ENCODE data around the gene NAA80. TPM values are rescaled to one million over a fixed set of nuclear protein-coding genes. Genes with fewer than 3 reads are reported as not detected.

The NAA80 gene
- total RNA-seq, 1 donor from 2014 or later = 9.4 TPM

GRCh38 chr3:50271314-50271936 is 27.8 kb downstream of the NAA80 start:
- Mint-ChIP-seq H3K27me3 (peaks cover 33% of the 10 kb centered on the region), H3K4me1 (ENCODE audit: low read depth) (peaks cover 29% of the 10 kb centered on the region), H3K9me3 (ENCODE audit: low read depth) (no peaks in the 10 kb centered on the region), H3K36me3 (ENCODE audit: insufficient read depth) (peaks cover 5% of the 10 kb centered on the region), H3K27ac (no peak overlapping the region), H3K4me3 (ENCODE audit: low read depth) (no peak overlapping the region)
- TF ChIP-seq, protein P1, sequence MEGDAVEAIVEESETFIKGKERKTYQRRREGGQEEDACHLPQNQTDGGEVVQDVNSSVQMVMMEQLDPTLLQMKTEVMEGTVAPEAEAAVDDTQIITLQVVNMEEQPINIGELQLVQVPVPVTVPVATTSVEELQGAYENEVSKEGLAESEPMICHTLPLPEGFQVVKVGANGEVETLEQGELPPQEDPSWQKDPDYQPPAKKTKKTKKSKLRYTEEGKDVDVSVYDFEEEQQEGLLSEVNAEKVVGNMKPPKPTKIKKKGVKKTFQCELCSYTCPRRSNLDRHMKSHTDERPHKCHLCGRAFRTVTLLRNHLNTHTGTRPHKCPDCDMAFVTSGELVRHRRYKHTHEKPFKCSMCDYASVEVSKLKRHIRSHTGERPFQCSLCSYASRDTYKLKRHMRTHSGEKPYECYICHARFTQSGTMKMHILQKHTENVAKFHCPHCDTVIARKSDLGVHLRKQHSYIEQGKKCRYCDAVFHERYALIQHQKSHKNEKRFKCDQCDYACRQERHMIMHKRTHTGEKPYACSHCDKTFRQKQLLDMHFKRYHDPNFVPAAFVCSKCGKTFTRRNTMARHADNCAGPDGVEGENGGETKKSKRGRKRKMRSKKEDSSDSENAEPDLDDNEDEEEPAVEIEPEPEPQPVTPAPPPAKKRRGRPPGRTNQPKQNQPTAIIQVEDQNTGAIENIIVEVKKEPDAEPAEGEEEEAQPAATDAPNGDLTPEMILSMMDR (IDR thresholded peaks at IDR 0.05; ENCODE audit: unreplicated experiment) = no peak
- no peak for DNase-seq (ENCODE audit: low spot score, unreplicated experiment)

GRCh38 chr3:50270422-50271224 is 28.6 kb downstream of the NAA80 start:
- no peak overlapping the region for H3K4me3 Mint-ChIP-seq (ENCODE audit: low read depth)
- TF ChIP-seq, protein P1 (IDR thresholded peaks at IDR 0.05; ENCODE audit: unreplicated experiment) = no peak
- H3K9me3 Mint-ChIP-seq (ENCODE audit: low read depth) = no peaks in the 10 kb centered on the region
- DNase-seq (ENCODE audit: low spot score, unreplicated experiment) = no peak
- peaks cover 34% of the 10 kb centered on the region for H3K4me1 Mint-ChIP-seq (ENCODE audit: low read depth)
- peaks cover 5% of the 10 kb centered on the region for H3K36me3 Mint-ChIP-seq (ENCODE audit: insufficient read depth)
- H3K27me3 Mint-ChIP-seq = peaks cover 27% of the 10 kb centered on the region
- H3K27ac Mint-ChIP-seq = no peak overlapping the region

- Mint-ChIP-seq H3K36me3 (ENCODE audit: insufficient read depth) (peaks cover 5% of the 10 kb centered on the region), H3K27ac (no peak overlapping the region), H3K4me1 (ENCODE audit: low read depth) (peaks cover 34% of the 10 kb centered on the region), H3K4me3 (ENCODE audit: low read depth) (no peak overlapping the region), H3K9me3 (ENCODE audit: low read depth) (no peaks in the 10 kb centered on the region), H3K27me3 (peaks cover 21% of the 10 kb centered on the region)
- DNase-seq (ENCODE audit: low spot score, unreplicated experiment) = no peak
- TF ChIP-seq, protein P1 (IDR thresholded peaks at IDR 0.05; ENCODE audit: unreplicated experiment) = no peak
These were observed 29.2 kb downstream of the NAA80 start for GRCh38 chr3:50269977-50270413.

GRCh38 chr3:50269460-50269859 is 29.7 kb downstream of the NAA80 start:
- Mint-ChIP-seq H3K27ac (no peak overlapping the region), H3K9me3 (ENCODE audit: low read depth) (no peaks in the 10 kb centered on the region), H3K4me3 (ENCODE audit: low read depth) (no peak overlapping the region), H3K4me1 (ENCODE audit: low read depth) (peaks cover 36% of the 10 kb centered on the region), H3K36me3 (ENCODE audit: insufficient read depth) (peaks cover 4% of the 10 kb centered on the region), H3K27me3 (peaks cover 16% of the 10 kb centered on the region)
- TF ChIP-seq, protein P1 (IDR thresholded peaks at IDR 0.05; ENCODE audit: unreplicated experiment) = no peak
- DNase-seq (ENCODE audit: low spot score, unreplicated experiment) = no peak

- H3K4me3 Mint-ChIP-seq (ENCODE audit: low read depth) = no peak within 1 kb of the TSS
- H3K36me3 Mint-ChIP-seq (ENCODE audit: insufficient read depth) = no peaks in the 10 kb centered on the region
- H3K27me3 Mint-ChIP-seq = peaks cover 10% of the 10 kb centered on the region
- H3K4me1 Mint-ChIP-seq (ENCODE audit: low read depth) = peaks cover 39% of the 10 kb centered on the region
- H3K27ac Mint-ChIP-seq = peak within 1 kb of the TSS; percentile 90
- TF ChIP-seq, protein P1 (IDR thresholded peaks at IDR 0.05; ENCODE audit: unreplicated experiment) = no peak
- no peak for DNase-seq (ENCODE audit: low spot score, unreplicated experiment)
- no peaks in the 10 kb centered on the region for H3K9me3 Mint-ChIP-seq (ENCODE audit: low read depth)
These were observed 30.3 kb downstream of the NAA80 start, which contains the start of gene SEMA3B for GRCh38 chr3:50268703-50269451. TSS of gene SEMA3B (plus strand) at chr3:50269147. CDS start at chr3:50269241, 94 bp downstream.
